ENCODE data around the gene LOXL1.
"Not testable (repeated sequence)": the region's sequence is repeated elsewhere in the genome, so short reads cannot be mapped to it uniquely, and the experiment has no call there.

Gene LOXL1

DNA sequence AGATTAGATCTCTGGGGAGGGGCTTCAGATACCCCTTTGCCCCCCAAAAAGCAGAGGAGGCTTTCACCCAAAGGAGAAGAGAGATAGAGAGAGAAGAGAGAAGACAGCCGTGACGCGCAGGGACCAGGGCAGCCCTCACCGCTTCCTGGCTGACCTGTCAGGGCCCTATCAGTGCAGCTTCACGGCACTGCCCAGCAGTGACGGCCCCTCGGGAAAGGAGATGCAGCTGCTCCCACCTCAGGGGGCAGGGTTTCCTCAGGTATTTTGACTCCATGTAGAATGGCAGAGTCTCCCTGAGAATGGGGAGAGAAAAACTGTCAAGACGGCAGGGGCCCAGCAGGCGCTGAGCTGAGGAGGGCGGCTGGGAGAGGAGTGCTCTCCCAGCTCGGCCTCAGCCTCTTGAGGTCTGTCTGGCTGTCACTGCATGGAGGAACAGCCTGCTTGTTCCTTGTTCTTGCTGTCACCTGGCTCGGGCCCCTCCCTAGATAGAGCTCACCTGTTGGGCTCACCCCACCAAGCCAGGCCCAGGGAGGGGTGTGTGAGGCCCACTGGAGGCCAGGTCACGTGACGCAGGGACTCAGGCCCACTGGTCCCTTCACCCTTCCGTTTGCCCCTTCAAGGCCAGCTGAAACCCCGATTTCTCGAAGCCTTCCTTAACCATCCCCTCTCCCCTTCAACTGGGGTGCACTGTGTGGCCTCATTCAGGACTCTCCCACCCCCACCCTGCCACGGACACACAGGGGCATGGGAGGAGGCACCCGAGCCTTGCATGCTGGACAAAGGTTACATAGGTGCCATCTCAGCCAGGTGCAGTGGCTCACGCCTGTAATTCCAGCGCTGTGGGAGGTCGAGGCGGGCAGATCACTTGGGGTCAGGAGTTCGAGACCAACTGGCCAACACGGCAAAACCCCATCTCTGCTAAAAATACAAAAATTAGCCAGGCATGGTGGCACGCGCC is 28.2 kb downstream of the LOXL1 start:
- DNase-seq: no peak

DNA sequence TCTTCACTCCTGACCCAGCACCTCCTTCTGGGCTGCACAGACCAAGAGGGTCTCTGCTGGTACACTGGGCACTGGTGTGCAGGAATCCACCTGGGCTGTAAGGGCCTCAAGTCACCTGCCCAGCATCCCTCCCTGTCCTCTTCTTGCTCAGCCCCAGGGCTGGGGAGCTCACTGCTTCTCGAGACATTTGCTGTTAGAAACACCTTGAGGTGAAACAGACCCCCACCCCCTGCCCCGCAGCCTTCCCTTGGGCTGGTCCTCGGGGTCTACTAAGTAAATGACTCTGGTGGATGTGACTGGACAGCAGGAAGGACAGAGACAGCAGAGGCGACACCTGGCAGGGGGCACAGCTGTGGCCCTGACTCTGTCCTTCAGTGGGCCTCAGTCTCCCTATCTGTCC is 29.1 kb downstream of the LOXL1 start:
- DNase-seq: no peak

DNA sequence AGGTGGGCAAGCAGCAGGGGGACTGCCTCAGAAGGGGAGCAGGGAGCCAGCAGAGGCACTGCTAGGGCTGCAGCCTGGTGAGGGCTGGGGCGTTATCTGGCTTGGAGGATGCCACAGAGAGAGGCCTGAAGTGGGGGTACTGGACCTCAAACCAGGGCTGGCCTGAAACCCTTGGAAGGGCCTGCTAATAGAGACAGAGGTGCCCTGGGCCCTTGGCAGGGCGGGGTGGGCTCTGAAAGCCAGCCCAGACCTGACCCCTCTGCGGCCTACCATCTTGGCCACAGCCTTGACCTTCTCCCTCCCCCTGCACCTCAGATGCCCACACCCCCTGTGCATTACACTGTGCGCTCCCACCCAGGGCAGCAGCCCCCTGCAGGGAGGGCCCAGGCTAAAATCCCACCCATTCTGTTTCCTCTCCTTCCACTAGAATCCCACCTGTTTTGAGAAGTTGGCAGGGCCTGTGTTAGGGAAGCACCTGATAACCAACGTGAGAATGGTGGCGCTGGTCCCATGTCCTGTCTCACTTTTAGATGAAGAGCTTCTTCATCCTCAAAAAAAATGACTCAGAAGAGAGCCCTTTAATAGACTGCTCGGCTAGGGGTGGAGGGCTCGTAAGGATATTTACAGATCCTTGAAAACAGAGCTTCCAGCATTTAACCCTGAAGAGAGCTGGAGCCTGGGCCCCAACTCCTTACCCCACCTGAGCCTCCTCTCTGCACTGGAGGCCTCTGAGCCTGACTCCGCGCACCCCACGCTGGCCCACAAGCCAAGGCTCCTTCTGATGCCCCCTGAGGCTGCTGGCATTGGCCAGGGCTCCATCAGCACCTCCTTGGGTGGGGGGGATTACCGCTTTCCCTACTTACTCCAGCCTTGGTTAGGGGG is 29.8 kb downstream of the LOXL1 start:
- no peak for DNase-seq

DNA sequence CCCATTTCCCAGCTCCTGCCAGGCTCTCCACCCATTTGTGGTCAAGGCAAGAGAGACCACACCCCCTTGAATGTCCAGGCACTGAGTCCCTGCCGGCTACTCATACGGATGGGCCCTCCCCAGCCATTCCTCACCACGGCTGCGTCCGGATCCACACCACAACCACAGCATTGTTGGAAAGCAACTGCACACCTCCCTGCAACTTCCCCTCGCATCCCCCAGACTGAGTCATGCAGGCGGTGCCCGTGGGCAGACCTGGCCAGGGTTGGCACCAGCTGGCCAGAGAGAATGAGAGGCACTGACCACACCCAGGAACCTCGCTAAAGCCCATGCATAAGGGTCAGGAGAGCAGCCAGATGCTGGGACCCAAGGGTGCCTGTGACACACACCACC is 30.5 kb downstream of the LOXL1 start:
- no peak for DNase-seq

DNA sequence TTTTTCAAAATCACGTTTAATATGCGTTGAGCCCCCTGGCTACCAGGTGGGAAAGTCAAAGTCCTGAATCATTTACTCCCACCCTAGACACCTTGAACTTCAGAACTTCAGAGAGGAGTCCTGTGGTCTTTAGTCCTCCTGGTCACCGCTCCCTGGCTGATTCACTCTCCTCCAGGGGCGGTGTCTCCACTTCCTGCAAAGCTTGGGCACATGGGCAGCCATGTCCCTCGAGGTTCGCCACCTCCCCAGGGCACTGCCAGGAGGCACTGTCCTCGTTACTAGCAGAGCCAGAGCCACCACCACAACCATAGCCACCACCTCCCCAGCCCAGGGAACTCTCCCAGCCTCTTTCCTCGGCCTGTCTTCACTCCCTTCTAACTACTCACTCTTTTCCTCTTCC is 31.0 kb downstream of the LOXL1 start:
- DNase-seq: no peak

DNA sequence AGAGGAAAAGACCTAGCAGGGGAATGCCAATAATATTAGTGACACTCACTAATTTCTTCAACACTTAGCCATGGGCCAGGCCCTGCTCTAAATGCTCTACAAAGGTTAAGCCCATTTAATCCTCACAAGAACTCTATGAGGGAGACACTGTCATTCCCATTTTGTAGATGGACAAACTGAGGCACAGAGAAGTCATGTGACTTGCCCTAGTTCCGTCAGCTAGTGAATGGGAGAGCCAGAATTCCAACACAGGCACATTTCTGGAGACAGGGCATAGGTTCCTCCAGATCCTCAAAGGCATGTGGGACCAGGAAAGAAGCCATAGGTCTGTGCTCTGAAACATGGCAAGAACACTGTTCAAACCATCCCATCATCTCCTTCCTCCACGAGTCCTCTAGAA is 31.5 kb downstream of the LOXL1 start:
- DNase-seq: no peak

DNA sequence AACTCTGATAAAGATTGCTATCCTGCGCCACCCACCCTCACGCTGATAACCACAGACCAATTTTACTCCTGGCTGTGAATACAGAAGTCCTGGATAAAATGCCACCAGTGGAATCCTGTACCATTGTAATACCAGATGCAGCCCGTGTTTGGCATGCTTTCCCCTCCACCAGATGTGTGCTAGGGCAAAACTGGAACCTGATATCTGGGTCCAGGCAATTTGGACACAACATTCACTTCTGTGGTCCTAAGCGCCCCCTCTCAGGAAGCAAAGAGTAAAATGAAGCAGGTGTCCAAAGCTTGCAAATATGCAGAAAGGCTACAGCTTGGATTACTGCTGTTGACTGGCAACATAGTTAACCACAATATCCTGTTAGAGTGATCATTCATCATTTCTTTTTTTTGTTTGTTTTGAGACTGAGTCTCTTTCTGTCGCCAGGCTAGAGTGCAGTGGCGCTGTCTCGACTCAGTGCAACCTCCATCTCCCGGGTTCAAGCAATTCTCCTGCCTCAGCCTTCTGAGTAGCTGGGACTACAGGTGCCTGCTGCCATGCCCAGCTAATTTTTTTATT is 32.8 kb downstream of the LOXL1 start:
- DNase-seq: no peak

DNA sequence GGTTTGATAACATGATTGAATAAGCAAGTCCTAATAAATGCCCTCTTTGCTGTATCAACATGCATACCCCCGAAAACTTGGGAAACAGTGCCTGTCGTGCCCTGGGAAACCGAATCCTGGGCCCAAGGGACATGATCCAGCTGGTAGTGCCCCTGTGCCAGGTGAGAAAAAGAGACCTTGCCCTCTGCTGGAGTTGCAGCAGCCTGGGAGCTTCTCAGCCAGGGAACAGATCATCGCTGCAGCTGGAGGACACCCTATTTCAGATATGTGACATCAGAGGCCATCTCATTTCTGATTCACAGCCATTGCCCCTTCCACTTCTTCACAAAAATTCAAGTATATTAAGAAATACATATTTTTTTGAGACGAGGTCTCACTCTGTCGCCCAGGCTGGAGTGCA is 33.5 kb downstream of the LOXL1 start:
- no peak for DNase-seq

DNA sequence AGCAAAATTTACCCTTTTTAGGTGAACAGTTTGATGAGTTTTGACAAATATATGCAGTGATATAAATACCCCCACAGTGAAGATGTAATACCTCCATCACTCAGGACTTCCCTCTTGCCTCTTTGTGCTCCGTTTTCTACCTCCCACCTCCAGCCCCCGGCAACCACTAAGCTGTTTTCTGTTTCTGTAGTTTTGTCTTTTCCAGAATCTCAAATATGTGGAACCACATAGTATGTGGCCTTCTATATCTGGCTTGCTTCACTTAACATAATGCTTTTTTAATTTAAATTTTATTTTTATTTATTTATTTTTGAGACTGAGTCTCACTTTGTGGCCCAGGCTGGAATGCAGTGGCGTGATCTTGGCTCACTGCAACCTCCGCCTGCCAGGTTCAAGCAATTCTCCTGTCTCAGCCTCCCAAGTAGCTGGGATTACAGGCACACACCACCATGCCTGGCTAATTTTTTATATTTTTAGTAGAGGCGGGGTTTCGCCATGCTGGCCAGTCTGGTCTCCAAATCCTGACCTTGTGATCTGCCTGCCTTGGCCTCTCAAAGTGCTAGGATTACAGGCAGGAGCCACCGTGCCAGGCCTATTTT is 34.3 kb downstream of the LOXL1 start:
- not testable (repeated sequence) for DNase-seq

DNA sequence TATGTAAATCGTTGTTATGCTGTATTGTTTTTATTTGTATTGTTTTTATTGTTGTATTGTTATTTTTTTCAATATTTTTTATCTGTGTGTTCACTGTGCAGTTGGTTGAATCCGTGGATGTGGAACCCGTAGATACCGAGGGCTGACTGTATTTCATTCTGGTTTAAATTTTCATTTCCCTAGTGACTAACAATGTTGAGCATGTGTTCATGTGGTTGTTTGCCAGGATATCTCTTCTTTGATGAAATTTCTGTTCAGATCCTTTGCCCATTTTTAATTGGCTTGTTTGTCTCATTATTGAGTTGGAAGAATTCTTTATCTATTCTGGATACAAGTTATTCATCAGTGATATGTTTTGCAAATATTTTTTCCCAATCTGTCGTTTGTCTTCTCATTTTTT is 36.2 kb downstream of the LOXL1 start:
- DNase-seq: no peak

DNA sequence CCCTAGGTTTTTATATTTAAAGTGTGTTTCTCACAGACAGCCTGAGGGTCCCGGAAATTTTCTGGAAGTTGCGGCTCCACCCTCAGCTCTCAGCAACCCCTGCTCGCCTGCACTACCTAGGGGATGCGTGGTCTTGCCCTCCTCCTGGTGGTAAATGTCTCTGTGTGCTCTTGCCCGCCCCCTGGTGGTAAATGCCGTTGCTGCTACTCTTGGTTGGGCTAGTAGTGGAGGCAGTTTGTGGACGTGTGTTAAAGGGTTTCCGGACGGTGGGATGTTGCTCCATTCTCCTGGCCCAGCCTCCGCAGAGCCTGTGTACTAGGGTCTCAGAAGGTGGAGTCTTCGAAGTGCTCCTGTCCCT is 38.5 kb downstream of the LOXL1 start:
- DNase-seq: peak; percentile 92

DNA sequence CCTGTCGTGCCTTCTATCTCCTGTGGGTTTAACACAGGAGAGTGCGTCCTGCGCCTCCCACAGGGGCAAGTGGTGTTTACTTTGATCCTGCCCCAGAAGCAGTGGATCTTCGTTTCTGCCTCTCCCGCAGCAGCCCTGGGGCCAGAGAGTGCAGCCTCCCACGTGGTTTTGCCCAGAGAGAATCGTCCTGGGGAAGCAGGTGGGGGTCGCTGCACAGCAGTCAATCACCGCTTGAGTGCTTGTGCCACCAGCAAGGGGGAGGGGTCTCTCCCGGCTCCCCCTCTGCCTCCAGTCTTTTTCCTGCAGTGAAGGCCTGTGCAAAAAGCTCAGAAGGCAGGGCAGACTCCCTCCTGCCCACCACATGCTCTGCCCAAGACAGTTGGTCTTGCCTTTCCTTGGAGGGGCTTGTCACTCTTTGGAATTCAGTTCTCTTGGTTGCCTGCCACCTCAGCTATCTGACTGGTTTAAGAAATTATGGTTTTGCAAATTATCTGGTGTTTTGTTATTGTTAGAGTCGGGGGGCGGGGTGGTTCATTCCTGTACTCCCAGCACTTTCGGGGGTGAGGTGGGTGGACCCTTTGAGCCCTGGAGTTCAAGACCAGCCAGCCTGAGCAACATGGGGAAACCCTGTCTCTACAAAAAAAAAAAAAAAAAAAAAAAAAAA is 39.0 kb downstream of the LOXL1 start:
- DNase-seq: no peak

DNA sequence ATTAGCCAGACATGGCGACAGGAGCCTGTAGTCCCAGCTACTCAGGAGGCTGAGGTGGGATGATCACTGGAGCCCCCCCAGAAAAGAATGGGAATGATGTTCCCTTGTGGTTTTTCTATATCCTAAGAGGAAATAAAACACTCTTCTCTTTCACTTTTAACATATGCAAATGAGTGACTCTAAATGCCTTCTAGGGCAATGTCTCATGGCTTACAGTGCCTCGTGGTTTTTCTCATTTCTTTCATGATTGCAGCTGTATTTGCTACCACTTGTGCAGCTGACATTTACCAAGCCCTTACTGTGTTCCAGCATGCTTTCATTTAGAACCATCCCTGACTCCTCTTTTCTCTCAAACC is 39.5 kb downstream of the LOXL1 start:
- DNase-seq: no peak

DNA sequence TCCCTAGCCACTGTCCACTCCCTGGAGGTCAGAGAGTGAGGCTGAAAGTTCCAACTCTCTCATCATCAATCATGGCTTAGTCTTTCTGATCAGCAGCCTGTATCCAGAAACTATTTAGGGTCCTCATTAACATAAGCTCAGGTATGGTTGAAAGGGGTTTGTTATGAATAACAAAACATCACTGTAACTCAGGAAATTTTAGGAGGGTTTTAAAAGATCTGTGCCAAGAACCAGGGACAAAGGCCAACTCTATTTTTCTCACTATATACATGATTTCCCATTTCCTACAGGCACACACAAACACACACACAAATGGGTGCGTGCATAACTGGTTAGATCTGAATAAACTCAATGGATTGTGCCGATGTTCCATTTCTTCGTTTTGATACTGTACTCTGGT is 42.2 kb downstream of the LOXL1 start:
- no peak for DNase-seq

DNA sequence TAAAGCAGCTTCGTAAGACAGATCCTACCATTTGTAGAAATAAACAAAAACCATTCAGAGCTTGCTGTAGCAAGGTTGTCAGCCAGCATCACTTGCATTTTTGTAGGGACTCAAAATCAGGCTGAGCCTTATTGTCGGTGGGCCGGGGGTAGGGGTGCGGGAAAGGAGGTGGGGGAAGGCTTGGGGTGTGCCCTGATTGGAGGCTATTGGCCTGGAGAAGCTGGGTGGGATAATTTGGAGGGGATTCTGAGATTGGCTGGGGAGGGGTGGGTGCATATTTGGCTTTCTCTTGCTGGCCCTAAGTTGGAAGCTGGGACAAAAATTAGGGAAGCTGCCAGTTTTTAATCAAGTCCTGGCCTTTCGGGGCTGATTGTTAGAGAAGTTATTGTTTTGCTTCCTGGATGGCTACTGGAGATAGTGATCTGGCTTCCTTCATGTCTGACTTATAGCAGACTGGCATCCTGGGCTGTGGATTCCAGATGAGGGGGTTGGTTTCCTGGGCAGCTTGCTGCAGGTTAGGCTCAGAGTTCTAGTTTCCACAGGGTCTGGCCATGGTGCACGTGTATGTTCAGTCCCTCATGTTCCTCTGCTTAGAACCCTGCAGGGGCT is 43.0 kb downstream of the LOXL1 start:
- no peak for DNase-seq

DNA sequence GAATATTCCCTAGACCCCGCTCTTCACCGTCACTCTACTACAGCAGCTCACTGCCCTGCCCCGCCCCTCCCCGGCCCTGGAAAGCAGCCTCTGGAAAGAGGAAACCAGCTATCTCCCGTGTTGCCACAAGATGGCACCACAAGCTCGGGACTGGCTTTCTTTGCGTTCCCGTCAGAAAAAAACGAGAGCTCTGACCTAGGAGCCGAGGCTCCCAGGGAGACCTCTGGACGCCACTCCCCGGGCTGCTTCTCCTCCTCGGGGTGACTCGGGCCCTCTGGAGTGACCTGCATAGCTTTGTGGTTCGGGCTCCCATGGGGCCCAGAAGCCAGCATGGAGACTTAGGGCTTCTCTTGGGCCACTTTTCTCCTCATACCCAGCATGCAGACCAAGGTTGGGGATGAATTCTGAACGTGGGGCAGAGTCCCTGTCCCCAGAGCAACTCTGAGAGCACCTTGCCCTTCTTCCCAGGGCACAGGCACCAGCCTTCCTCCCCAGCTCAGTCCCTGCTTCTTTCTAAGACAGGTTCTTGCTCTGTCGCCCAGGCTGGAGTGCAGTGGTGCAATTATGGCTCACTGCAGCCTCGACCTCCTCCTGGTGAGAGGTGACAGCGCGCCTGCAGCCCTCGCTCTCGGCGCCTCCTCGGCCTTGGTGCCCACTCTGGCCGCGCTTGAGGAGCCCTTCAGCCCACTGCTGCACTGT is 46.9 kb downstream of the LOXL1 start:
- peak; percentile 67 for DNase-seq

DNA sequence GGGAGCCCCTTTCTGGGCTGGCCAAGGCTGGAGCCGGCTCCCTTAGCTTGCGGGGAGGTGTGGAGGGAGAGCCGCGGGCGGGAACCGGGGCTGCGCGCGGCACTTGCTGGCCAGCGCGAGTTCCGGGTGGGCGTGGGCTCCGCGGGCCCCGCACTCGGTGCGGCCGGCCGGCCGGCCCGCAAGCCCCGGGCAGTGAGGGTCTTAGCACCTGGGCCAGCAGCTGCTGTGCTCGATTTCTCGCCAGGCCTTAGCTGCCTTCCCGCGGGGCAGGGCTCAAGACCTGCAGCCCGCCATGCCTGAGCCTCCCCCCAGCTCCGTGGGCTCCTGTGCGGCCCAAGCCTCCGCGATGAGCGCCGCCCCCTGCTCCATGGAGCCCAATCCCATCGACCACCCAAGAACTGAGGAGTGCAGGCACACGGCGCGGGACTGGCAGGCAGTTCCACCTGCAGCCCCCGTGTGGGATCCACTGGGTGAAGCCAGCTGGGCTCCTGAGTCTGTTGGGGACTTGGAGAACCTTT is 47.5 kb downstream of the LOXL1 start:
- not testable (repeated sequence) for DNase-seq

DNA sequence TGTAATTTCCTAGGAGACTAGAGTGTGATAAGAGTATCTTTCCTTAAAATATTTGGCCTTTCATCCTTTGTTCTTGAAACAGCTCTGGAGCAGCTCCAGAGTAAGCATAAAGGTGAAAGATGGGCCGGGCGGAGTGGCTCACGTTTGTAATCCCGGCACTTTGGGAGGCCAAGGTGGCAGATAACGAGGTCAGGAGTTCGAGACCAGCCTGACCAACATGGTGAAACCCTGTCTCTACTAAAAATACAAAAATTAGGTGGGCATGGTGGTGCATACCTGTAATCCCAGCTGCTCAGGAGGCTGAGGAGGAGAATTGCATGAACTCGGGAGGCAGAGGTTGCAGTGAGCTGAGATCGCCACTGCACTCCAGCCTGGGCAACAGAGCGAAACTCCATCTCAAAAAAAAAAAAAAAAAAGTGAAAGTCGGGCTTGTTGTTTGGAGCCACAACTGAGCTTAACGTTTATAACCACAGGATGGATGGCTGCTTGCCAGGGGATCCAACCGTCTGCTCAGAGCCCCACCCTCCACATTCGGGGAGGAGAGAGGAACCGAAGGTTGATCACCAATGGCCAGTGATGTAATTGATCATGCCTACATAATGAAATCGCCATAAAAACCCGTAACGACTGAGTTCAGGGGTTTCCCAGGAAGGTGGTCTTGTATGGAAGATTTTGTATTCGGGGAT is 49.3 kb downstream of the LOXL1 start:
- not testable (repeated sequence) for DNase-seq

DNA sequence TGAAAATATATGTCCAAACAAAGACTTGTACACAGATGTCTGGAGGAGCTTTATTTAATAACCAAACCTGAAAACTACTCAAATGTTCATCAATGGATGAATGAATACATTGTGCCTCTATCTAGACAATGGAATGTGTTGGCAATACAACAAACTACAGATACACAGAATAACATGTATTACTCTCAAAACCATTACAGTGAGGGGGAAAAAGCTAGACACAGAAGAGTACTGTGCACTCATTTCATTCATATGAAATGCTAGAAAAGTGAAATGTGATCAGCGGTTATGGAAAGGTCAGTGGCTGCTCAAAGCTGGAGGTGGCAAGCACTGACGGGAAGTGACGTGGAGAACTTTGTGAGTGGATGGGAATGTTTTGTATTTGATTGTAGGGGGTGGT is 52.6 kb downstream of the LOXL1 start:
- no peak for DNase-seq

DNA sequence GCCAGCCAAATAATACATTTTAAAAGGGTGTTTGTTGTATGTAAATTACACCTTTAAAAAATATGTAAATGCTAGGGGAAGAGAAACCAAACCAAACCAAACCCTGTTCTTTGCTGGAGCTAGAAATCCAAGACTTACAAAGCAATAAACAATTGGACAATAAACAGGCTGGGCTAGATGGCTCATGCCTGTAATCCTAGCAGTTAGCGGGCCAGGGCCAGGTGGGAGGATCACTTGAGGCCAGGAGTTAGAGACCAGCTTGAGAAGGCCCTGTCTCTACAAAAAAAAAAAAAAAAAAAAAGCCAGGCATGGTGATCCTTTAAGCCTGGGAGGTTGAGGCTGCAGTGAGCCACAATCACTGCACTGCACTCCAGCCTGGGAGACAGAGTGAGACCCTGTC is 53.4 kb downstream of the LOXL1 start:
- DNase-seq: no peak

DNA sequence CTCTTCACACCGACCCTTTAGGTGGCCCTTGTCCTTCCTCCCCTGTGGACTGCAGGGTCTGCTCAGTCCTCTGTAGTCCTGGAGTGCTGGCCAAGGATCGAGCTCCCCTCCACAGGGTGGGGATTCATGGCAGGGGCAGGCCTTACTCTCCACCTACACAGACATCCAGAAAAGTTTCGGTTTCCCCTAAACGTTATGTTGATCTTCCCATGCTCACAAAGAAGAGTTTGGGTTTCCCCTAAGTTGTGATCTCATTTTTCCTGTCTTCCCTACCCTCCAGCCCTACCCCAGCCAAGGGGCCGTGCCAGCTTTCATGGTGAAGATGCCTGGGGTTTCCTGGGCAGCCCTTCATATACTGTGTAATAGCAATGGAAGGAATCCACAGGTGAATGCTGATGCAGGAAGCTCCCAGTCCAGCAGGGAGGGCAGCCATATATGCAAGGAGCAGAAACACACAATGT is 55.5 kb downstream of the LOXL1 start:
- DNase-seq: no peak

All from T-helper 9 cell (primary cell).